Measurements from ENCODE around the gene PTF1A. TPM values are rescaled to one million over a fixed set of nuclear protein-coding genes. Genes with fewer than 3 reads are reported as not detected.
"Not testable (repeated sequence)": the region's sequence is repeated elsewhere in the genome, so short reads cannot be mapped to it uniquely, and the experiment has no call there.

Gene PTF1A
- total RNA-seq, 1 donor from 2014 or later, result not detected

DNA sequence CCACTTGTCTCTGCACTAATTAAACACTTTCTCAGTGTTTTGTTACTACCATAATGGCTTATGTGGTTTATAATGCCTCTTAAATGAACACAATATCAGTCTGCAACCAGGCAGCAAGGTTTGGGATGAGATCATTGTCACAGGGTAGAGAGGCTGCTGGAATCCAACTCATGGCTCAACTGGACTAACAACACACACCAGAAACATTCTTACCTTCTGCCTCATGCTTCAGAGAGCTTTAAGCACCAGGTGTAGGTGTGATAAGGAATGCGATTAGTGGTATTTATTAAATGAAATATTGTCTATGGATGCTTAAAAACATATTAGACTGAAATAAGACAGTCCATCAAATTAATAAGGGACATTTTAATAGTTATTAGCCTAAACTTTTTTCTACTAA lies 25.4 kb downstream of the PTF1A start:
- Mint-ChIP-seq H3K27ac (no peak overlapping the region), H3K36me3 (ENCODE audit: low read depth) (no peaks in the 10 kb centered on the region), H3K4me3 (no peak overlapping the region), H3K9me3 (no peaks in the 10 kb centered on the region), H3K4me1 (no peaks in the 10 kb centered on the region), H3K27me3 (peaks cover 2% of the 10 kb centered on the region)
- DNase-seq, result no peak
- intact Hi-C loops (cut with micrococcal nuclease), result no loop called here
- ATAC-seq (ENCODE audit: low read depth), result no peak
- TF ChIP-seq, protein P1, sequence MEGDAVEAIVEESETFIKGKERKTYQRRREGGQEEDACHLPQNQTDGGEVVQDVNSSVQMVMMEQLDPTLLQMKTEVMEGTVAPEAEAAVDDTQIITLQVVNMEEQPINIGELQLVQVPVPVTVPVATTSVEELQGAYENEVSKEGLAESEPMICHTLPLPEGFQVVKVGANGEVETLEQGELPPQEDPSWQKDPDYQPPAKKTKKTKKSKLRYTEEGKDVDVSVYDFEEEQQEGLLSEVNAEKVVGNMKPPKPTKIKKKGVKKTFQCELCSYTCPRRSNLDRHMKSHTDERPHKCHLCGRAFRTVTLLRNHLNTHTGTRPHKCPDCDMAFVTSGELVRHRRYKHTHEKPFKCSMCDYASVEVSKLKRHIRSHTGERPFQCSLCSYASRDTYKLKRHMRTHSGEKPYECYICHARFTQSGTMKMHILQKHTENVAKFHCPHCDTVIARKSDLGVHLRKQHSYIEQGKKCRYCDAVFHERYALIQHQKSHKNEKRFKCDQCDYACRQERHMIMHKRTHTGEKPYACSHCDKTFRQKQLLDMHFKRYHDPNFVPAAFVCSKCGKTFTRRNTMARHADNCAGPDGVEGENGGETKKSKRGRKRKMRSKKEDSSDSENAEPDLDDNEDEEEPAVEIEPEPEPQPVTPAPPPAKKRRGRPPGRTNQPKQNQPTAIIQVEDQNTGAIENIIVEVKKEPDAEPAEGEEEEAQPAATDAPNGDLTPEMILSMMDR (IDR thresholded peaks at IDR 0.05), result no peak
- ChIA-PET CTCF (no interaction called here), POLR2A (no interaction called here)

DNA sequence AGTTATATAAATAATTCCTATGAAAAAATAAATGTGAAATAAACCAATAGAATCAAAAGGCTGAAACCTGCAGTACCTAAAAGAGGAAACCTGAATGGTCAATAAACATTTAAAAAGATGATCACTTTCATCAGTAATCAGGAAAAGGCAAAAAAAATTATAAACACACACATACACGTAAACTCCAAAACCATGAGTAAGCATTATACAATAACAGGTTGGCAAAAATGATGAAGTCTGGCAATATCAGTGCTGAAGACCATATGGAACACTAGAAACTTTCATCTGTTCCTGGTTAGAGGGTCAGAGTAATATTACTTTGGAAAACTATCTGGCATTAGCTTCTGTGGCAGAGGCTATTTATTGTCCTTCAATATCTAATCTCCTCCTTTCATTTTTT lies 38.5 kb downstream of the PTF1A start:
- TF ChIP-seq, protein P1 (IDR thresholded peaks at IDR 0.05), result no peak
- Mint-ChIP-seq H3K27ac (no peak overlapping the region), H3K9me3 (no peaks in the 10 kb centered on the region), H3K4me1 (no peaks in the 10 kb centered on the region), H3K27me3 (no peaks in the 10 kb centered on the region), H3K36me3 (ENCODE audit: low read depth) (no peaks in the 10 kb centered on the region), H3K4me3 (no peak overlapping the region)
- ATAC-seq (ENCODE audit: low read depth) (no peak), DNase-seq (no peak)
- intact Hi-C loops (cut with micrococcal nuclease), result no loop called here
- ChIA-PET CTCF (no interaction called here), POLR2A (no interaction called here)

- Mint-ChIP-seq H3K27me3 (peaks cover 5% of the 10 kb centered on the region), H3K36me3 (ENCODE audit: low read depth) (no peaks in the 10 kb centered on the region), H3K27ac (no peak overlapping the region), H3K9me3 (peaks cover 12% of the 10 kb centered on the region), H3K4me3 (no peak overlapping the region), H3K4me1 (no peaks in the 10 kb centered on the region)
- CTCF ChIA-PET, result no interaction called here
- intact Hi-C loops (cut with micrococcal nuclease), result no loop called here
- DNase-seq, result no peak
- TF ChIP-seq, protein P1 (IDR thresholded peaks at IDR 0.05), result no peak
- POLR2A ChIA-PET, result no interaction called here
- ATAC-seq (ENCODE audit: low read depth), result no peak
Measured at GRCh38 chr10:23238015-23238414, 45.9 kb downstream of the PTF1A start.

GRCh38 chr10:23241779-23242178 lies 49.7 kb downstream of the PTF1A start:
- H3K4me1 Mint-ChIP-seq; H3K27ac Mint-ChIP-seq; POLR2A ChIA-PET; H3K27me3 Mint-ChIP-seq; H3K4me3 Mint-ChIP-seq; DNase-seq; ATAC-seq (ENCODE audit: low read depth); H3K36me3 Mint-ChIP-seq (ENCODE audit: low read depth); intact Hi-C loops (cut with micrococcal nuclease): not testable (repeated sequence)
- CTCF ChIA-PET, result interaction anchor here (1.0 kb wide), 1 partner anchor 83 kb away, joined by 3 read pairs; no protein-coding TSS in a partner anchor
- H3K9me3 Mint-ChIP-seq, result peaks cover 21% of the 10 kb centered on the region

Other genes starting within 250 kb of the PTF1A start
- gene MSRB2, start 96.7 kb upstream of the PTF1A start, total RNA-seq, result 4.1 and 4.6 TPM in 2 replicates
- gene C10orf67, start 152.5 kb downstream of the PTF1A start, total RNA-seq, result not detected in 2 replicates
- gene OTUD1, start 246.8 kb downstream of the PTF1A start, total RNA-seq, result 18.7 and 21.0 TPM in 2 replicates